Mesodermal cell (in vitro differentiated cells): Measurements from ENCODE around the gene SUSD4. TPM values are rescaled to one million over a fixed set of nuclear protein-coding genes. Genes with fewer than 3 reads are reported as not detected.
"Not testable (repeated sequence)": the region's sequence is repeated elsewhere in the genome, so short reads cannot be mapped to it uniquely, and the experiment has no call there.

Experiments used
- H3K27ac ChIP-seq: 2 replicates; pipeline ENCODE4 v1.7.0; 2013; ENCODE audit warnings: mild to moderate bottlenecking, low read depth, low read length, moderate library complexity; ENCODE audit not compliant: severe bottlenecking
- H3K36me3 ChIP-seq: 2 replicates; pipeline ENCODE4 v1.7.1; 2013; ENCODE audit warnings: mild to moderate bottlenecking, low read length, moderate library complexity; ENCODE audit not compliant: control insufficient read depth, insufficient read depth
- H3K4me1 ChIP-seq: one replicate; pipeline ENCODE4 v1.7.1; 2013; ENCODE audit warnings: mild to moderate bottlenecking, low read length; ENCODE audit not compliant: insufficient read depth, control insufficient read depth, poor library complexity, severe bottlenecking
- H3K4me3 ChIP-seq: 2 replicates; pipeline ENCODE4 v1.7.0; 2013; ENCODE audit warnings: low read length, control low read depth, mild to moderate bottlenecking; ENCODE audit not compliant: insufficient read depth, poor library complexity, severe bottlenecking; ENCODE audit errors: extremely low read depth
- H3K9me3 ChIP-seq: 2 replicates; pipeline ENCODE4 v1.7.1; 2013; ENCODE audit warnings: mild to moderate bottlenecking, low read length, moderate library complexity; ENCODE audit not compliant: control insufficient read depth
- whole genome bisulfite sequencing, 2 experiments: methylation state at CpG; one replicate each; pipeline ENCODE4 v1.1.5; 2013; ENCODE audit warnings: missing lambda C conversion rate in 2 of 2; ENCODE audit not compliant: insufficient coverage in 2 of 2; 5-methylcytosine and 5-hydroxymethylcytosine counted together
- polyA plus RNA-seq, 2 experiments: library from polyadenylated mRNA; stranded (reverse); fragments of 50-300 nt; gene quantifications; one replicate each; pipeline ENCODE4 v1.2.3, GENCODE V29; 2013

The SUSD4 gene
- polyA plus RNA-seq (2013, experiment 1 of 2): 3.1 TPM
- polyA plus RNA-seq (2013, experiment 2 of 2): 3.0 TPM

DNA sequence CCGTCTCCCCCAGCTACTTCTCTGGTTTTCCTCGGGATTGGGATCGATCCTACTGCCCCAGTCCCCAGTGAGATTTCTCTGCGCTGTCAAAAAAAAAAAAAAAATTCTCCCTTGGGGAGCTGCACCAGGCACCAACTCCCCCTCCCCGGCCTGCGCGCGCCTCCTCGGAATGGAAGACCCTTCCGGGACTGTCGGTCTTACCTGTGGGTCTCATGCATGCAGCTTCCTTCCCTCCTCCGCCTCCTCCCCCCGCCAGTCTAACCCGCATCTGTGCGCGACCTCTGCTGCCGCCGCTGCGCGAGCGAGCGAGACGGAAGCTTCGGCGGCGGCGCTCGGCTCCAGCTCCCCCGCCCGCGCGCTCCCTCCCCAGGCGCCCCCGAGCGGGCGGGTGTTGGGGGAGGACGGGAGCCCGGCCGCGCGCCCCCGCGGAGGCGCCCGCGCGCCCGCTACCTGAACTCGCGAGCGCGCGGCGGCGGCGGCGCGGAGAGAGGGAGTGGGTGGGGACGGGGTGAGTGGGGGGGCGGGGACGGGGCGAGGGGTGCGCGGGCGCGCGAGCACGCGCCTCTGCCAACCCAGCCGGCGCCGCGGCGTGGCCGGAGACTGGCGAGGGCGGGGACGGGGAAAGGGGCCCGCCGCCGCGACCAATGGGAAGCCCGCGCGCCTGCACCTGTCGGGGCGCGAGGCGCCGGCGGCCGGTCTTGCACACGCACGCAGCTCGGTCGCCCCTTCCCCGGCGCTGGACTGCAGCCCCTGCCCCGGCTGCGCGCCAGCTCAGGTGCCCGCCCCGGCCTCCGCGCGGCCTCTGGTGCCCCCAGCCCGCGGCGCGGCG, at the start of gene SUSD4:
SUSD4 (minus strand) TSS at position 321 of the 829 bp plus-strand sequence. CDS start 751 bp downstream, outside the sequence.
- H3K36me3 ChIP-seq: no peaks in the 10 kb centered on the region
- no peaks in the 10 kb centered on the region for H3K9me3 ChIP-seq
- whole genome bisulfite sequencing, 2 experiments: 0 to 1% methylated on average over 36 to 50 of the region's 111 CpGs
- no peaks in the 10 kb centered on the region for H3K4me1 ChIP-seq
- H3K27ac ChIP-seq: peak within 1 kb of the TSS; percentile 5
- H3K4me3 ChIP-seq: peak within 1 kb of the TSS; percentile 37

- Histone ChIP-seq H3K27ac (no peak overlapping the region), H3K4me1 (peaks cover 1% of the 10 kb centered on the region), H3K36me3 (no peaks in the 10 kb centered on the region), H3K4me3 (no peak overlapping the region), H3K9me3 (no peaks in the 10 kb centered on the region)
- 100% methylated on average over 1 of the region's 2 CpGs; no CpG with 5 or more reads in 1 of the 2 experiments for WGBS, 2 experiments
Measured at GRCh38 chr1:223413216-223413615, 49.2 kb upstream of the SUSD4 start.

- no peaks in the 10 kb centered on the region for H3K4me1 ChIP-seq
- no peak overlapping the region for H3K27ac ChIP-seq
- H3K36me3 ChIP-seq: no peaks in the 10 kb centered on the region
- H3K4me3 ChIP-seq: no peak overlapping the region
- H3K9me3 ChIP-seq: no peaks in the 10 kb centered on the region
Measured at GRCh38 chr1:223411710-223412109, 47.7 kb upstream of the SUSD4 start.

DNA sequence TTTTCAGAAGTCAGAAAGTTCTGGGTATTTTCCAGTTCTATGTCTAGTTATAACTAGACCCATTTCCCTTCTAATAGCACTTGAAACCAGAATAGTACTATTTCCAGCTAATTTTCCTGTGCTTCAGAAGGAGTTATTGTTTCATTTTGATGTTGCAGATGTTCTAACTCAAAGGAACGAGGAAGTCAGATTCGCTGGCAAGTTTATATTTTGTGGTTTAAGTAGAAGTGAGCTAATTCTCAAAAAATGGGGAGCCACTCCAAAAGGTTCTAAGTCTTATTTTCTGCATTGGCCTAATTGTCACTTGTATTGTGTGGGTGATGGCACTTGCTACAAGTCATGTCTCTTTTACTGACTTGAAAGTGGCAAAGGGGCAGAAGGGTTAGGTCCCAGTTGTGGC, 47.3 kb upstream of the SUSD4 start:
- Histone ChIP-seq H3K9me3 (no peaks in the 10 kb centered on the region), H3K4me1 (no peaks in the 10 kb centered on the region), H3K27ac (no peak overlapping the region), H3K36me3 (no peaks in the 10 kb centered on the region), H3K4me3 (no peak overlapping the region)
- WGBS, 2 experiments: 100% methylated on average over 2 of the region's 2 CpGs

- Histone ChIP-seq H3K4me3 (no peak overlapping the region), H3K36me3 (no peaks in the 10 kb centered on the region), H3K4me1 (no peaks in the 10 kb centered on the region), H3K9me3 (no peaks in the 10 kb centered on the region), H3K27ac (no peak overlapping the region)
Measured at GRCh38 chr1:223410036-223410435, 46.1 kb upstream of the SUSD4 start.

DNA sequence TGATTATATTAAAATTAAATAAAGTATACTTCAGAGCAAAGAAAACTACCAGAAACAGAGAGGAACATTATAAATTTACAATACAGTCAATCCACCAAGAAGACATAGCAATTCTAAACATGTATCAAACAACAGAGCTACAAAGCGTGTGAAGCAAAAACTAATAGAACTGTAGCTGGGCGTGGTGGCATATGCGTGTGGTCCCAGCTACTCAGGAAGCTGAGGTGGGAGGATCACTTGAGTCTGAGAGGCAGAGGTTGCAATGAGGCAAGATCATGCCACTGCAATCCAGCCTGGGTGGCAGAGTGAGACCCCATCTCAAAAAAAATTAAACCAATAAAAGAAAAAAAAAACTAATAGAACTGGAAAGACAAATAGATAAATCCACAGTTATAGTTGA, 41.5 kb upstream of the SUSD4 start:
- H3K9me3 ChIP-seq: peaks cover 4% of the 10 kb centered on the region
- 97% methylated on average over 3 of the region's 3 CpGs; no CpG with 5 or more reads in 1 of the 2 experiments for WGBS, 2 experiments
- H3K4me1 ChIP-seq: peaks cover 8% of the 10 kb centered on the region
- no peak overlapping the region for H3K4me3 ChIP-seq
- H3K27ac ChIP-seq: no peak overlapping the region
- H3K36me3 ChIP-seq: no peaks in the 10 kb centered on the region

DNA sequence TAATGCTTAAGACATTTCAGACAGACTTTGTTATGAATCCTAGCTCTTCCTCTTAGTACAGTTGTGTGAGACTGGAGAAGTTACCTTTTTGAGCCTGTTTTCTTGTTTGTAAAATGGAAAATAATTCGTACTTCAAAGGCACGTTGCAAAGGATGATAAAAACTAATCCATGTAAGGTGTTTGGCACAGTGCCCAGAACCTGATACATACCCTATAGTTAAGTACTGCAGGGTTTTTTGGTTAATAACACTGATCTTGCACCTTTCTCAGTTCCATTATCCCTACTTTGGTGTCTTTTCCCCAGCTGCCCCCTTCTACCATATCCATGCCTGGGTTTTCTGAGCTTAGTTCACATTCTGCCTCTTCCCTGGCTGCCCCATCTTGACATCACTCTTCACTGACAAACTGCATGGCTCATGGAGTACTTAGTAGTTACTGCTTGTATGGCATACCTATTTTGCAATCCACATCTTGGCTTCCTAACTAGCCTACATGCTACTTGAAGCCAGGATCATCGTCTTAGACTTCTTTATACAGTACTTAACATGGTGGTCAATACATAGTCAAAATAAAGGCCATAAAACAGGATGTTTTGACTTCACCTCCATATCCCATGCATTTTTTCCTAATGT, 39.3 kb upstream of the SUSD4 start:
- H3K4me3 ChIP-seq: no peak overlapping the region
- 83% methylated on average over 2 of the region's 3 CpGs; no CpG with 5 or more reads in 1 of the 2 experiments for WGBS, 2 experiments

GRCh38 chr1:223402790-223403142, 38.8 kb upstream of the SUSD4 start:
- WGBS, 2 experiments: 89% methylated on average over 1 of the region's 2 CpGs; no CpG with 5 or more reads in 1 of the 2 experiments

More for the DNA sequence above, 39.3 kb upstream of the SUSD4 start:
- no peak overlapping the region for H3K27ac ChIP-seq
- peaks cover 4% of the 10 kb centered on the region for H3K9me3 ChIP-seq
- peaks cover 8% of the 10 kb centered on the region for H3K4me1 ChIP-seq
- no peaks in the 10 kb centered on the region for H3K36me3 ChIP-seq

GRCh38 chr1:223401873-223402789, 38.2 kb upstream of the SUSD4 start:
- Histone ChIP-seq H3K4me3 (no peak overlapping the region), H3K9me3 (peaks cover 4% of the 10 kb centered on the region), H3K27ac (no peak overlapping the region), H3K4me1 (peaks cover 8% of the 10 kb centered on the region), H3K36me3 (no peaks in the 10 kb centered on the region)
- WGBS, 2 experiments: 40 to 100% methylated on average over 1 of the region's 2 CpGs

More at GRCh38 chr1:223402790-223403142, 38.8 kb upstream of the SUSD4 start:
- no peak overlapping the region for H3K27ac ChIP-seq
- peaks cover 8% of the 10 kb centered on the region for H3K4me1 ChIP-seq
- H3K9me3 ChIP-seq: peaks cover 4% of the 10 kb centered on the region
- no peak overlapping the region for H3K4me3 ChIP-seq
- no peaks in the 10 kb centered on the region for H3K36me3 ChIP-seq

- not testable (repeated sequence) for H3K4me1 ChIP-seq, H3K36me3 ChIP-seq, H3K9me3 ChIP-seq, H3K4me3 ChIP-seq, H3K27ac ChIP-seq
- WGBS, 2 experiments: no CpG with 5 or more reads among the region's 6 CpGs
Measured at GRCh38 chr1:223399393-223399792, 35.4 kb upstream of the SUSD4 start.
